Activated CD8-positive, alpha-beta memory T cell treated with anti-CD3 and anti-CD28 coated beads, Interleukin-2, amount 10 ng/mL, durations not matched to agents 7 days and 5 days (primary cell): ENCODE measurements around the gene PTPRN2. TPM values are rescaled to one million over a fixed set of nuclear protein-coding genes. Genes with fewer than 3 reads are reported as not detected.
"Not testable (repeated sequence)": the region's sequence is repeated elsewhere in the genome, so short reads cannot be mapped to it uniquely, and the experiment has no call there.

ENCODE experiments used
- ATAC-seq: fragments of 150-1000 bp; cut with Tn5 transposase; one replicate; pipeline ENCODE4 v1.10.0; 2021; ENCODE audit warnings: moderate library complexity
- CTCF ChIA-PET: fragments of 350-600 bp; sonication (Branson Sonifier 250); formaldehyde crosslinking; loops from one replicate; lab custom pipeline; 2021; ENCODE audit warnings: antibody characterized with exemption; lab: Charles Lee
- DNase-seq: peaks from one replicate; pipeline ENCODE4 v3.0.0-alpha.2; 2020
- H3K27ac Mint-ChIP-seq: one replicate; pipeline ENCODE4 v1.8.0; 2021; ENCODE audit warnings: mild to moderate bottlenecking, mixed read lengths
- H3K27me3 Mint-ChIP-seq: one replicate; pipeline ENCODE4 v1.8.0; 2021; ENCODE audit warnings: mixed read lengths
- H3K36me3 Mint-ChIP-seq: one replicate; pipeline ENCODE4 v1.8.0; 2021; ENCODE audit warnings: mild to moderate bottlenecking, mixed read lengths
- H3K4me1 Mint-ChIP-seq: one replicate; pipeline ENCODE4 v1.8.0; 2021; ENCODE audit warnings: mixed read lengths
- H3K4me3 Mint-ChIP-seq: one replicate; pipeline ENCODE4 v1.8.0; 2021; ENCODE audit warnings: mild to moderate bottlenecking, moderate library complexity, mixed read lengths
- H3K9me3 Mint-ChIP-seq: one replicate; pipeline ENCODE4 v1.8.0; 2022; ENCODE audit warnings: low read depth, mixed read lengths
- total RNA-seq, 2 experiments: library from RNA; stranded (reverse); gene quantifications; one replicate each; pipeline ENCODE4 v1.2.3, GENCODE V29; 2021

The PTPRN2 gene
- total RNA-seq, 2 experiments from 2014 or later, result 3.2 to 5.7 TPM

DNA sequence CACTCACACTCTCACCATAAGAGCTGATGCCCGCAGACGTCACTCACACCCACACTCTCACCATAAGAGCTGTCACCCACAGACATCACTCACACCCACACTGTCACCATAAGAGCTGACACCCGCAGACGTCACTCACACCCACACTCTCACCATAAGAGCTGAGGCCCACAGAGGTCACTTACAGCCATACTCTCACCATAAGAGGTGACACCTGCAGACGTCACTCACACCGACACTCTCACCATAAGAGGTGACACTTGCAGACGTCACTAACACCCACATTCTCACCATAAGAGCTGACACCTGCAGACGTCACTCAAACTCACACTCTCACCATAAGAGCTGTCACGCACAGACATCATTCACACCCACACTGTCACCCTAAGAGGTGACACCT lies 250.7 kb downstream of the PTPRN2 start:
- H3K4me3 Mint-ChIP-seq, H3K27me3 Mint-ChIP-seq, DNase-seq, H3K27ac Mint-ChIP-seq, ATAC-seq, H3K4me1 Mint-ChIP-seq, CTCF ChIA-PET: not testable (repeated sequence)
- peaks cover 13% of the 10 kb centered on the region for H3K36me3 Mint-ChIP-seq
- peaks cover 65% of the 10 kb centered on the region for H3K9me3 Mint-ChIP-seq

DNA sequence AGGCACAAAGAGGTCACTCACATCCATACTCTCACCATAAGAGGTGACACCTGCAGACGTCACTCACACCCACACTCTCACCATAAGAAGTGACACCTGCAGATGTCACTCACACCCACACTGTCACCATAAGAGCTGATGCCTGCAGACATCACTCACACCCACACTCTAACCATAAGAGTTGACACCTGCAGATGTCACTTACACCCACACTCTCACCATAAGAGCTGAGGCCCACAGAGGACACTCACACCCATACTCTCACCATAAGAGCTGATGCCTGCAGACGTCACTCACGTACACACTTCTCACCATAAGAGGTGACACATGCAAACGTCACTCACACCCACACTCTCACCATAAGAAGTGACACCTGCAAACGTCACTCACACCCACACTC lies 255.1 kb downstream of the PTPRN2 start:
- DNase-seq, H3K27me3 Mint-ChIP-seq, H3K4me1 Mint-ChIP-seq, H3K36me3 Mint-ChIP-seq, CTCF ChIA-PET, H3K27ac Mint-ChIP-seq, ATAC-seq, H3K4me3 Mint-ChIP-seq: not testable (repeated sequence)
- peaks cover 56% of the 10 kb centered on the region for H3K9me3 Mint-ChIP-seq

DNA sequence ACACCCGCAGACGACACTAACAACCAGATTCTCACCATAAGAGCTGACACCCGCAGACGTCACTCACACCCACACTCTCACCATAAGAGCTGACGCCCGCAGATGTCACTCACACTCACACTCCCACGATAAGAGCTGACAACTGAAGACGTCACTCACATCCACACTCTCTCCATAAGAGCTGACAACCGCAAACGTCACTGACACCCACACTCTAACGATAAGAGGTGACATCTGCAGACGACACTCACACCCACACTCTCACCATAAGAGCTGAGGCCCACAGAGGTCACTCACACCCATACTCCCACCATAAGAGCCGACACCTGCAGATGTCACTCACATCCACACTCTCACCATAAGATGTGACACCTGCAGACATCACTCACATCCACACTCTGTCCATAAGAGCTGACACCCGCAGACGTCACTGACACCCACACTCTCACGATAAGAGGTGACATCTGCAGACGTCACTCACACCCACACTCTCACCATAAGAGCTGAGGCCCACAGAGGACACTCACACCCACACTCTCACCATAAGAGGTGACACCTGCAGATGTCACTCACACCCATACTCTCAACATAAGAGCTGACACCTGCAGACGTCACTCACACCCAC lies 255.7 kb downstream of the PTPRN2 start:
- CTCF ChIA-PET, H3K27ac Mint-ChIP-seq, DNase-seq, ATAC-seq, H3K4me3 Mint-ChIP-seq, H3K4me1 Mint-ChIP-seq, H3K27me3 Mint-ChIP-seq: not testable (repeated sequence)
- Mint-ChIP-seq H3K9me3 (peaks cover 56% of the 10 kb centered on the region), H3K36me3 (peaks cover 13% of the 10 kb centered on the region)

DNA sequence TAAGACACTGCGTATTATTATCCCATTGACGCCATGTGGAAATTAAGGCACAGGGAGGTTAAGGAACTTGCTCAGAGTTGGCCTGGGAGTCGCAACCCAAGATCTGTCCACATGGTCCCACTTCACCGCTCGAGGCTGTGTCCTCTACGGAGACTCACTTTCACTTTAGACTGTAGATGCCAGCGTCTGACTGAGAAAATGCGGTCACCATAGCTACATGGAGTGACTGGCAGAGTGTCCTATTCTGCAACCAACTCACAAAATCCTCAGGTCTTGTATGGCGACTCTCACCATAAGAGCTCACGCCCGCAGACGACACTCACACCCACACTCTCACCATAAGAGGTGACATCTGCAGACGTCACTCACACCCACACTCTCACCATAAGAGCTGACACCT lies 257.9 kb downstream of the PTPRN2 start:
- no peaks in the 10 kb centered on the region for H3K27me3 Mint-ChIP-seq
- ATAC-seq (no peak), DNase-seq (no peak)
- CTCF ChIA-PET, result no interaction called here
- no peak overlapping the region for H3K4me3 Mint-ChIP-seq
- no peaks in the 10 kb centered on the region for H3K4me1 Mint-ChIP-seq
- H3K36me3 Mint-ChIP-seq, result peaks cover 13% of the 10 kb centered on the region
- peaks cover 48% of the 10 kb centered on the region for H3K9me3 Mint-ChIP-seq
- H3K27ac Mint-ChIP-seq, result no peak overlapping the region

DNA sequence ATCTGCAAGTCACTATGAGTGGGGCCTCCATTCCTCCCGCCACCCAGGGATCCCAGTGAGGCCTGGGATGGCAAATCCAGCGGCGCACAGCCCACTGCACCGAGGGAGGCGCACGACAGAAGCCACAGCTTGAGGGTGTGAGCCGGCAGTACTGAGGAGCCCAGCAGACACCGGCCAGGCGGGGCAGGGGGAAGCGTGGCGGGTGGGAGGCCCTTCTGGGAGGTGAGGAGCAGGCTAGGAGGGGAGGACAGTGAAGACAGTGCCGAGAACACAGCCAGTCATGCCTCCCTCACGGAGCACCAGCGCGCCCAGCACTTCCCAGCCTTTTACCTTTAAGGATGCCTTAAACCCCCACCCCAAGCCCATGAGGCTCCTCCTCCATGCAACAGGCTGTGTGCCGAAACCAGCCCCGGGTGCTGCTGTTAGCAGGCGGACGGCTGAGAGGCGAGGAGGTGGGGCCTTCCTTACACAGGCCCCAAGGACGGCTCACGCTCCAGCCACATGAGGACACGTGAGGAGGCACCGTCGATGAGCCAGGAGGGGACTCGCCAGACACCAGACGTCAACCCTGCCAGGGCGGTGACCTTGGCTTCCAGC lies 258.5 kb downstream of the PTPRN2 start:
- no peaks in the 10 kb centered on the region for H3K4me1 Mint-ChIP-seq
- no peak overlapping the region for H3K4me3 Mint-ChIP-seq
- peaks cover 13% of the 10 kb centered on the region for H3K36me3 Mint-ChIP-seq
- CTCF ChIA-PET, result no interaction called here
- DNase-seq (no peak), ATAC-seq (no peak)
- H3K27me3 Mint-ChIP-seq, result no peaks in the 10 kb centered on the region
- no peak overlapping the region for H3K27ac Mint-ChIP-seq
- peaks cover 45% of the 10 kb centered on the region for H3K9me3 Mint-ChIP-seq

DNA sequence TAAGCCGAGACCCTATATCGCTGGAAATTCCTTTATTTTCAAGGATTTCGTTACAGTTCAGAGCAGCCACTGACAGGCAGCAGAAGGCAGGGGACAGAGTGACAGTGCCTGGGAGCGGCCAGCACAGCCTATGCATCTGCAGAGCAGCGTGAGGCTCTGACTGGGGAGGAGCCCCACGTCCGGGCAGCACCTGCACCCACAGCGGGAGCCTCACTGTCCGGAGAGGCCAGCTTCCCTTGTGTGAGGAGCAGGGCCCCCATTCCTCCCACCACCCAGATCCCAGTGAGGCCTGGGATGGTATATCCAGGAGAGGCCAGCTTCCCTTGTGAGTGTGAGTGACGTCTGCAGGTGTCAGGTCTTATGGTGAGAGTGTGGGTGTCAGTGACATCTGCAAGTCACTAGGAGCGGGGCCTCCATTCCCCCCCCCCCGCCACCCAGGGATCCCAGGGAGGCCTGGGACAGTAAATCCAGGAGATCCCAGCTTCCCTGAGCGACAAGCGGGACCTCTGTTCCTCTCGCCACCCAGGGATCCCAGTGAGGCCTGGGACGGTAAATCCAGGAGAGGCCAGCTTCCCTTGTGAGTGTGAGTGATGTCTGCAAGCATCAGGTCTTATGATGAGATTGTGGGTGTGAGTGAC lies 259.1 kb downstream of the PTPRN2 start:
- CTCF ChIA-PET, result no interaction called here
- peaks cover 41% of the 10 kb centered on the region for H3K9me3 Mint-ChIP-seq
- no peak overlapping the region for H3K4me3 Mint-ChIP-seq
- H3K36me3 Mint-ChIP-seq, result peaks cover 13% of the 10 kb centered on the region
- ATAC-seq (no peak), DNase-seq (no peak)
- no peaks in the 10 kb centered on the region for H3K27me3 Mint-ChIP-seq
- H3K4me1 Mint-ChIP-seq, result no peaks in the 10 kb centered on the region
- H3K27ac Mint-ChIP-seq, result no peak overlapping the region

DNA sequence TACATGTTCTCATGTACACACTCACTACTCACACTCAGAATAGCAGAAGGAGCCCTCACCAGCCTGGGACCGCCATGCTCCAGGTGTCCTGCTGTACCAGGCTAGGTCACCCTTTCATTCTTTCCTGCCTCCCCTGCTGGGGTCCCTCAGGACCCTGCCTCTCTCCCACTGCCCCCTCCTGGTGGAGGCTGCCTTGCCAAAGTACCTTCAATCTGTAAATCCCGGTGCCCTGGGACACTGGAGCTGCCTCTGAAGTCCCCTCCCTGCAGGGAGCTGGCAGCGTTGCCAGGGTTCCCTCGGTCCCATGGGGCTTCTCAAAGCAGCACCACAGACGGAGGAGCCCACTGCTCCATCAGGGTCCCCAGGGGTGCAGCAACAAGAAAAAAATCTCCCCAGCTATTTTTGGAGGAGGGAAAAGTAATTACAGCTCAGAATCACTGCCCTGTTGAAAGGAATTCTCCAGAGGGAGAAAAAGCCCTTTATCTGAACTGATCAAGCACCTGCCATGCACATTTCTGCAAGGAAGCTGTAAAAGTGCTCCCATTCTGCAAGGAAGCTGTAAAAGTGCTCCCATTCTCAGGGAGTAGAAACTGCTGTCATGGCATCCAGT lies 259.9 kb downstream of the PTPRN2 start:
- H3K9me3 Mint-ChIP-seq, result peaks cover 34% of the 10 kb centered on the region
- no peak for ATAC-seq
- H3K4me3 Mint-ChIP-seq, result no peak overlapping the region
- H3K4me1 Mint-ChIP-seq, result no peaks in the 10 kb centered on the region
- CTCF ChIA-PET, result no interaction called here
- H3K36me3 Mint-ChIP-seq, result peaks cover 13% of the 10 kb centered on the region
- no peak for DNase-seq
- no peak overlapping the region for H3K27ac Mint-ChIP-seq
- H3K27me3 Mint-ChIP-seq, result no peaks in the 10 kb centered on the region

DNA sequence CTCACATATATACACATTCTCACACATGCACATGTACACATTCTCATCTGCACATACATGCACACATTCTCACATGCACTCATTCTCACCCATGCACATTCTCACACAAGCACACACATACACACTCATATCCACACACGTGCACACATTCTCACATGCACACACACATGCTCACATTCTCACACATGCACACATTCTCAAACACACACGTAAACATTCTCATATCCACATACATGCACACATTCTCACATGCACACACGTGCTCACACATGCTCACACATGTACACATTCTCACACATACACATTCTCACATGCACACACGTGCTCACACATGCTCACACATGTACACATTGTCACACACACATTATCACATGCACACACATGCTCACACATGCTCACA lies 260.6 kb downstream of the PTPRN2 start:
- no peak overlapping the region for H3K4me3 Mint-ChIP-seq
- H3K27ac Mint-ChIP-seq, result no peak overlapping the region
- peaks cover 28% of the 10 kb centered on the region for H3K9me3 Mint-ChIP-seq
- CTCF ChIA-PET, result no interaction called here
- H3K27me3 Mint-ChIP-seq, result no peaks in the 10 kb centered on the region
- H3K36me3 Mint-ChIP-seq, result peaks cover 8% of the 10 kb centered on the region
- no peak for ATAC-seq
- H3K4me1 Mint-ChIP-seq, result no peaks in the 10 kb centered on the region
- no peak for DNase-seq

DNA sequence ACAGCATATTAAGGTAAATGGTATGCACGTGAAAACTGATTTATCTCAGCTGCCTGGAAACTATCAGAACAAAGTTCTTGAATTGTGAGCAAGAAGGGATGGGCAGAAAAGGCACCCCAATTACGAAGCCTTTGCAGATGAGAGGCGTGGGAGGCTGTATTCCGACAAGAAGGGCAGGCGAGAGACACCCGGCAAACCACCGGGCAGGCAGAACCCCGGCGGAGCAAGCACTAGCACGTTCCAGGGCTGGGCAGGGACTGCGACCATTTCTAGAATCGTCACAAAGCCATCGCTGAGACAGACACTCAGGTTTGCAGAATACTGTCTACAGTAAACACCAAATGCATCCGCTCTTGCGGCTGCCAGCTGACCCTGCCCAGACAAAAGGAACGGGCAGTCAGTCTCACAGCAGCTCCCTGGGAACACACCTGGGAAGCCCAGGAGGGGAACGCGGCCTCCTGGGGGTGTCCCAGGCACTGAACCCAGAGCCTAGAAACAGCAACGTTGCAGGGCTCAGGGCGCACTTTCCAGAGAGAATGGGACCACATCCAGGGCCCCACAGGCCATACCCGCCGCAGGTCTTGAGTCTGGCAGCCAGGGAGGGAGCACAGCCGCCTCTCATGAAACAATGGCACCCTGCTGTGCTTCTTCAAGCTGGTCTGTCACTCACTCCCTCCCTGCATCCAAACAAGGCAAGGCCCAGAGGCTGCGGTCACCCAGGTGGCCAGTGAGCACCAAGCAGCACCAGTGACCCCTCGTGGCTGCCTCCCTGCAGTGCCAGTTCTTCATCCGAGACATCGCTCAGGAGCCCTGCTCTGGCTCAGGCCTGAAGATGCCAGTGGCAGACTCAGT lies 261.9 kb downstream of the PTPRN2 start:
- H3K27me3 Mint-ChIP-seq, result no peaks in the 10 kb centered on the region
- H3K9me3 Mint-ChIP-seq, result peaks cover 18% of the 10 kb centered on the region
- peaks cover 7% of the 10 kb centered on the region for H3K36me3 Mint-ChIP-seq
- DNase-seq (no peak), ATAC-seq (no peak)
- H3K27ac Mint-ChIP-seq, result no peak overlapping the region
- CTCF ChIA-PET, result no interaction called here
- H3K4me1 Mint-ChIP-seq, result no peaks in the 10 kb centered on the region
- no peak overlapping the region for H3K4me3 Mint-ChIP-seq

DNA sequence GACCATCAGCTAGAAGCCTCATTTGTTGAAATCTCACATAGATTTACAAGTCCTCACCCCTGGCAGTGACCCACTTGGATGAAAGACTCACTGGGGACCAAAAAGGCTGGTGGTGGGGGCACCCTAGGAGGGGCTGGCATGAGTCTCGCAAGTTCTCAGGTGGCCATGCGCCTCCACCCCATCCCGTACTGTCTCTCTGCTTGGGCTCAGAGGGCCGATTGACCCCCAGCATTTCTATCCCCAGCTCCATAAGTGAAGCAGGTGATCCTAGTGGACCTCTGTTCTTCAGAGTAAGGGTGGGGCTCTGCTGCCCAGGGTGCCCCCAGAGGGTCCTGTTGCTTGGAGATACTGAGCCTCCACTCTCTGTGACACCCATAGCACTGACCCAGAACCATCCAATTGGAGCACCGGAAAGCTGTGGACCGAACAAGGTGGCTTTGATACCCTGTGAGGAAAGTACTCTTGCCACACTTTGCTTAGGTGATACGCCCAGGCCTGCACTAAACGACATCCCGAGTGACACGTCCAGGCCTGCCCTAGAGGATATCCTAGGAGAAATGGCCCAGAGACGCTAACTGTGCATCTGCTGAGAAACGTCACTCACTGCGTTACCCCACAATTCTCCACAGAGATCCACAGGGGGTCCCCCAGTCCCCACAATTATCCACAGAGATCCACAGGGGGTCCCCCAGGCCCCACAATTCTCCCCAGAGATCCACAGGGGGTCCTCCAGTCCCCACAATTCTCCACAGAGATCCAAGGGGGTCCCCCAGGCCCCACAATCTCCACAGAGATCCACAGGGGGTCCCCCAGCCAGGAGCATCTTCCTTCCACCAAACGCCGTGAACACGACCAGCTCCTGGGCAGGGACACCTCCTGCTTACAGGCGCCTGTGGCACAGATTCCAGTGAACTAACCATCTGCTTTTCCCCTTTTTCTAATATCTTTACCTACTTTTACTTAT lies 262.9 kb downstream of the PTPRN2 start:
- Mint-ChIP-seq H3K36me3 (peaks cover 7% of the 10 kb centered on the region), H3K9me3 (peaks cover 14% of the 10 kb centered on the region), H3K27ac (no peak overlapping the region), H3K4me1 (no peaks in the 10 kb centered on the region), H3K27me3 (no peaks in the 10 kb centered on the region), H3K4me3 (no peak overlapping the region)
- DNase-seq, result no peak
- CTCF ChIA-PET, result no interaction called here
- no peak for ATAC-seq

DNA sequence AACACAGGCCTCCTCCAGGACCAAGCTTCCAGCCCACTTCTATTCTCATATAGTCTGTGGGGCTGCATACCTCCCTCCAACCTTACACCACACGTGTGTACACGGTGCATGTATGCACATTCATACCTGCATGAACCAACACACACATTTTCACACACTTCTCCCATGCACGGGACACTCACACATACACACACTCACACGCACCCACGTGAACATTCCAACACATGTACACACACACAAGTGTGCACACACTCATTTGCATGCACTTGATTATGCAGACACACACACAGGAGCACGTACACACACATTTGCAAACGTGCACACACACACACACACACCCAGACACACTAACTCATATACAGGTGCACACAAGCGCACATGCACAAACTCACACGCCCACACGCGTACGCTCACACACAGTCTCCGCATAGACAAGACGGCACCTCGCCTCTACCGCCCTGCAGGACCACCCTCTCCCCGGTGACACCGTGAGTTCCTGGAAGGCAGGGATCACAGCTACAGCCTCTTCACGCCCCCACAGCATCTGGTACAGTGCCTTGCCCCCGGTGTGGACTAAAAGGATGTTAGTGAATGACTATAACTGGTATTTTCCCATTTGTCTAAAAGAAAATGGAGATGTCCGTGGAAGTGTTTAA lies 263.8 kb downstream of the PTPRN2 start:
- CTCF ChIA-PET, result no interaction called here
- Mint-ChIP-seq H3K27ac (no peak overlapping the region), H3K36me3 (peaks cover 7% of the 10 kb centered on the region), H3K4me3 (no peak overlapping the region), H3K9me3 (peaks cover 14% of the 10 kb centered on the region), H3K27me3 (no peaks in the 10 kb centered on the region), H3K4me1 (no peaks in the 10 kb centered on the region)
- DNase-seq (no peak), ATAC-seq (no peak)
